OCI-LY3 (cell line): ENCODE measurements around the gene ARHGAP18.

Experiments
- EZH2phosphoT487 ChIP-seq: fragments of 200-600 bp; shearing (Covaris generic); IDR thresholded peaks from 2 replicates; pipeline ENCODE4 v1.6.1; 2018; ENCODE audit warnings: antibody characterized with exemption, mixed run types, low read depth
- TF ChIP-seq, protein P1 (sequence below): fragments of 200-600, 300-600 bp; sonication (generic); IDR thresholded peaks from 2 replicates; pipeline ENCODE4 v1.5.1; 2014; ENCODE audit warnings: antibody characterized with exemption, low read length, low read depth

DNA sequence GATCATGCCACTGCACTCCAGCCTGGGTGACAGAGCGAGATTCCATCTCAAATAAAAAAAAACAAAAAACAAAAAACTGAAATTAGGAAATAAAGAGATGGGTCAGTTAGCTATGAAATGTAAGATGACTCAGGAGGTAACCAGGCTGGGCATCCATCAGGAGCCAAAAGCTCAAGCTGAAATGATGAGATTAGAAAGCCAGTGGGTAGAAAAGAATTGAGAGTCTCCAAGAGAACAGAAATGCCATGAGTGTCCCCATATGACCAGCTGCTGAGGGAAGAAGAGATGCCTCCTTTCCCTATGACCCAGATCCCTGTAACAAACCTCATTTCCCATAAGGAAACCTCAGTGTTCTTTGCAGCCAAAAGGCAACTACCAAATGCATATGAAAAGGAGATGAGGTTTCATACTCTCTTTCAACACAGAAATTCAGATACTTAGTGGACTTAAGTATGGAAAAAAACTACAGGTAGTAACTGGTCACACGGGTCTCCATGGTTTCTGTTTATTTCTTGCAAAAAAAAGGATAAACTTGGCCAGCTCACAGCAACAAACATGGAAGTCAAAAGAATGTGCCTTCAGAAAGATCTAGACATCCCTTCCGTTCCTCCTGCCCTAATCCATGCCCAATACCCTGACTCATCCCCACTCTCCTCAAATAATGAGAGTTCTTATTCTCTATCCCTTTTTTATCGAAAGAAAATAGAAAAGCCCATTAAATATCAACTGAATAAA lies 8.1 kb downstream of the ARHGAP18 start:
- TF ChIP-seq, protein P1, sequence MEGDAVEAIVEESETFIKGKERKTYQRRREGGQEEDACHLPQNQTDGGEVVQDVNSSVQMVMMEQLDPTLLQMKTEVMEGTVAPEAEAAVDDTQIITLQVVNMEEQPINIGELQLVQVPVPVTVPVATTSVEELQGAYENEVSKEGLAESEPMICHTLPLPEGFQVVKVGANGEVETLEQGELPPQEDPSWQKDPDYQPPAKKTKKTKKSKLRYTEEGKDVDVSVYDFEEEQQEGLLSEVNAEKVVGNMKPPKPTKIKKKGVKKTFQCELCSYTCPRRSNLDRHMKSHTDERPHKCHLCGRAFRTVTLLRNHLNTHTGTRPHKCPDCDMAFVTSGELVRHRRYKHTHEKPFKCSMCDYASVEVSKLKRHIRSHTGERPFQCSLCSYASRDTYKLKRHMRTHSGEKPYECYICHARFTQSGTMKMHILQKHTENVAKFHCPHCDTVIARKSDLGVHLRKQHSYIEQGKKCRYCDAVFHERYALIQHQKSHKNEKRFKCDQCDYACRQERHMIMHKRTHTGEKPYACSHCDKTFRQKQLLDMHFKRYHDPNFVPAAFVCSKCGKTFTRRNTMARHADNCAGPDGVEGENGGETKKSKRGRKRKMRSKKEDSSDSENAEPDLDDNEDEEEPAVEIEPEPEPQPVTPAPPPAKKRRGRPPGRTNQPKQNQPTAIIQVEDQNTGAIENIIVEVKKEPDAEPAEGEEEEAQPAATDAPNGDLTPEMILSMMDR, result no peak
- TF ChIP-seq EZH2phosphoT487, result no peak
